HG02970 (cell line): ENCODE data around the gene LRTM2.

Experiments used
- ATAC-seq: cut with Tn5 transposase; IDR thresholded peaks from one replicate; pipeline ENCODE4 v1.9.1; 2021; ENCODE audit warnings: mild to moderate bottlenecking, moderate library complexity, moderate number of reproducible peaks; ENCODE audit not compliant: unreplicated experiment, low FRiP score

LRTM2 gene

GRCh38 chr12:1797011-1797901 is 23.1 kb upstream of the LRTM2 start:
- peak; percentile 7 for ATAC-seq

- no peak for ATAC-seq
Observed at GRCh38 chr12:1797991-1798640, 22.2 kb upstream of the LRTM2 start.

GRCh38 chr12:1798641-1799020 is 21.7 kb upstream of the LRTM2 start:
- ATAC-seq = no peak

GRCh38 chr12:1799051-1799881 is 21.1 kb upstream of the LRTM2 start:
- ATAC-seq = no peak

- no peak for ATAC-seq
Observed at GRCh38 chr12:1799882-1800400, 20.4 kb upstream of the LRTM2 start.

DNA sequence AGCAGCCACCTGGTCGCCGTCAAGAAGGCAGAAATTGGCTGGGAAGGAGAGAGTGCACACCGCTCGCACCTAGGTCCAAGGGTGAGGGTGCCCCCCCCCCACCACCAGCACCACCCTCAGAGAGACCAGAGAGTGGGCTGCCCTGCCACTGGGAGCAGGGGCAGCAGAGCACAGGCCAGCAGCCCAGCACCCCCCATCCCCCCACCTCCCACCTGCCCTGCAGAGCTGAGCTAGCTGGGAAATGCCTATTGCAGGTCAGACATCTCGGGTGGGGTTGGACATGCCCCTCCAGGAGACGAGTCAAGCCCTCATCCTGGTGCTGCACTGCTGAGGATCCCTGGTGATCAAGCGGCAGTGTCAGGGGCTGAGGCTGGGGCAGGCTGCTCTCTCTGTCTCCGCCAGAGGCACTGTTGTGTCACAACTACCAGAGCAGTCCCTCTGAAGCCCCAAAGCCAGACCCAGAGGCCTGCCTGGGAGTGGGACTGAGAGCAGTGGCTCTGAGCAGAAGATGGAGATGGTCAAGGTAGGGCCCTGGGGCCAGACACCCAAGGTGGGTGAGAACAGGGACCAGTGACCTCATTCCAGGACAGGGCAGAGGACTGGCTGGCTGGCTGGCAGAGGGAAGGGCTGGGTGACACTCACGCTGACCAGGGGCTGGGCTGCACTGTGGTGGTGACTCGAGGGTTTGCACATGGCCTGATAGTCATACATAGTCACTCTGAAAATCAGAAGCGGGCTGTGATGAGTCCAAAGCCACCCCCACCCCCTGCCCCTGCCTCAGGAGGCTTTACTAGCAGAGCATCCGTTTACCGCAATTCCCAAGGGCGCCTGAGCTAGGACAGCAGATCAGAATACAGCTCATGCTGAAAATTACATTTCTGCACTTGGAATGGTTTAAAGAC is 19.7 kb upstream of the LRTM2 start:
- no peak for ATAC-seq

- no peak for ATAC-seq
Observed at GRCh38 chr12:1801303-1801975, 18.9 kb upstream of the LRTM2 start.

DNA sequence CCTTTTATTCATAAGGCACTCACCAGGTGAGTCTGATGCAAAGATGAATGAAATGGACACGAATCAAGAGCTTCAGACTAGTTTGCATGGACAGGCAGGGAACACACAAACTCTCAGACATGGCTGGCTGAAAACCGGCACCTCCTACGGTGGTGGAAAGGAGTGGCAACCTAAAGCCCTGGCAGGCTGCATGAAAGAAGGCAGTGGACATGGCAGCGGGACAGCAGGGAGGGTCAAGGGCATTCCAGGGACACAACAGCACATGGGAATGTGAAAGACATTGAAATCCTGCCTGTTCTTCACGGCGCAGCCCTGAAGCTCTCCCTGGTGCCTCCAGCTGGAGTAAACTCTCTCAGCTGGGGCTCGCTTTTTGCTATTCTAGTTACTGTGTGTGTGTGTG is 16.6 kb upstream of the LRTM2 start:
- no peak for ATAC-seq

GRCh38 chr12:1804545-1805332 is 15.6 kb upstream of the LRTM2 start:
- peak; percentile 59 for ATAC-seq

DNA sequence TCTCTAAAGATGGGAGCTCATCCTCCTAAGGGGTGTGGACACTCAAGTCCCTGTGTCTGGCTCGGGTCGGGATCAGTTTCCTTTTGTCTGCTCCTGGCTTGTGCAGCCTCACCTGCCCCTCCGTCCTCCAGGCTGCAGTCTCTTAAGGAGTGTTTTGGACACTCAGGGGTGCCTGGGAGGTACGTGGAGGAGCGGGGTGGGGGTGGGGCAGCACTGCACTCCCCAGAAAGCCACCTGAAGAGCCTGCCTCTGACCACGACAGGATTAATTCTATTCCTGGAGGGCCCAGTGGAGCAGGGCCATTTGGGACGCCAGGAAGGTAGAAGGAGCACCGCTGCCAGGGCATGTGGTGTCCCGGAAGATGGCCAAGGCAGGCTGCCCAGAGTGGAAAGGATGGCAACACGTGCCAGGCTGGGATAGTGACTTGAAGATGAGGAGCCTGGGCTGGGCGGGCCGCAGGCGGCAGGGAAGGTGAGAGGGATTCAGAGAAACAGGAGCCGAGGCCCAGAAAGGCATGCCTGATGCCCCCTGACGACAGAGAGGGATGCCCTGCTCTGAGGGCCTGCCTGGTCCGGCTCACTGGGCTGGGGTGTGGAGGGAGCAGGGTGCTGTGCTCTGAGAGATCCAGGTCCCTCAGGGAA is 14.8 kb upstream of the LRTM2 start:
- no peak for ATAC-seq

DNA sequence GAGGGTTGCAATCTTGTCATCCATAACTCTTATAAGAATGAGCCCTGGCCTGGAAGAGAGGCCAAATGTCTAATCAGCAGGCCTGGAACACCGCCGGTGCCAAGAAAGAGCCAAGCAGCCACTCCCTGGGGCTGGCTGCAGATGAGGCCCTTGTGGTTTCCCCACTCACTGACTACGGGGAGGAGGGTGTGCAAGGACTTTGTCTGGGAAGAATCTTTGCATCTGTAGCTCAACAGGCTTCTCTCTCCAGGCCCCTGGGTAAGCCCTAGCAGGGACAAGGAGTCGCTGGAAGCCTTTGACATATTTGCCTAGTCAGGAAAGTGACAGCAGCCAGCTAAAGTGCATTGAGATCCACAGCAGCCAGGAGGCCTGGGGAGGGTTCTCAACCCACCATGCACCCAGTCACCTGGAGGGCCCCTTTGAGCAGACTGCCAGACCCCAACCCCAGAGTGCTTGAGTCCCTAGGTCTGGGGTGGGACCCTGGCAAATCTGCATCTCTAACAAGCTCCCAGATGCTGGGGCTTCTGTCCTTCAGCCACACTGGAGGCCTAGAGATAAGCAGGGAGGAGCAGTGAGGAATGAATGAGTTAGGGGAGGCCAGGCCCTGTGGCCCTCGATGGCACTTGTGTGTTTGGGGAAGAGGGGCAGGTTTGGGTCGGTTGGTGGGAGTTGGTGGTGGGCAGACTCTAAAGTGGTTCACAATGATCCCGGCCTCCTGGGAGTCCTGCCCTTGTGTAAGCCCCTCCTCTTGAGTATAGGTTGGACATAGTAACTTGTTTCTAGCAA is 13.9 kb upstream of the LRTM2 start:
- ATAC-seq = no peak

GRCh38 chr12:1807087-1807860 is 13.1 kb upstream of the LRTM2 start:
- ATAC-seq = no peak

GRCh38 chr12:1808036-1808797 is 12.1 kb upstream of the LRTM2 start:
- ATAC-seq = no peak

GRCh38 chr12:1808798-1809480 is 11.4 kb upstream of the LRTM2 start:
- ATAC-seq = no peak

- ATAC-seq = no peak
Observed at GRCh38 chr12:1809591-1810190, 10.7 kb upstream of the LRTM2 start.
